Progenitor cell of endocrine pancreas (in vitro differentiated cells): Measurements from ENCODE around the gene C17orf113. TPM values are rescaled to one million over a fixed set of nuclear protein-coding genes. Genes with fewer than 3 reads are reported as not detected.
A peak's percentile ranks its signal among the peaks of the same experiment; 100 is the strongest.

ENCODE experiments used
- DNase-seq: peaks from one replicate; pipeline ENCODE4 v3.0.0; 2021; ENCODE audit warnings: low spot score; ENCODE audit not compliant: unreplicated experiment
- H3K27ac Mint-ChIP-seq: 2 replicates; pipeline ENCODE4 v1.8.0; 2021; ENCODE audit warnings: mild to moderate bottlenecking, moderate library complexity, mixed read lengths
- H3K27me3 Mint-ChIP-seq: 2 replicates; pipeline ENCODE4 v1.8.0; 2021; ENCODE audit warnings: mixed read lengths
- H3K36me3 Mint-ChIP-seq: 2 replicates; pipeline ENCODE4 v1.8.0; 2022; ENCODE audit warnings: mixed read lengths; ENCODE audit not compliant: insufficient read depth
- H3K4me1 Mint-ChIP-seq: 2 replicates; pipeline ENCODE4 v1.8.0; 2021; ENCODE audit warnings: low read depth, mixed read lengths
- H3K4me3 Mint-ChIP-seq: 2 replicates; pipeline ENCODE4 v1.8.0; 2021; ENCODE audit warnings: low read depth, mild to moderate bottlenecking, moderate library complexity, mixed read lengths
- H3K9me3 Mint-ChIP-seq: 2 replicates; pipeline ENCODE4 v1.8.0; 2021; ENCODE audit warnings: low read depth, mixed read lengths
- total RNA-seq: library from RNA; stranded (reverse); gene quantifications from 2 replicates; pipeline ENCODE4 v1.2.1, GENCODE V29; 2021
- TF ChIP-seq, protein P1 (sequence below): fragments of 200-600 bp; sonication (generic); IDR thresholded peaks from one replicate; pipeline ENCODE4 v1.5.0; 2021; ENCODE audit warnings: antibody characterized with exemption, mild to moderate bottlenecking; ENCODE audit not compliant: unreplicated experiment

Gene C17orf113
- total RNA-seq, 1 donor from 2014 or later, result 3.2 TPM

DNA sequence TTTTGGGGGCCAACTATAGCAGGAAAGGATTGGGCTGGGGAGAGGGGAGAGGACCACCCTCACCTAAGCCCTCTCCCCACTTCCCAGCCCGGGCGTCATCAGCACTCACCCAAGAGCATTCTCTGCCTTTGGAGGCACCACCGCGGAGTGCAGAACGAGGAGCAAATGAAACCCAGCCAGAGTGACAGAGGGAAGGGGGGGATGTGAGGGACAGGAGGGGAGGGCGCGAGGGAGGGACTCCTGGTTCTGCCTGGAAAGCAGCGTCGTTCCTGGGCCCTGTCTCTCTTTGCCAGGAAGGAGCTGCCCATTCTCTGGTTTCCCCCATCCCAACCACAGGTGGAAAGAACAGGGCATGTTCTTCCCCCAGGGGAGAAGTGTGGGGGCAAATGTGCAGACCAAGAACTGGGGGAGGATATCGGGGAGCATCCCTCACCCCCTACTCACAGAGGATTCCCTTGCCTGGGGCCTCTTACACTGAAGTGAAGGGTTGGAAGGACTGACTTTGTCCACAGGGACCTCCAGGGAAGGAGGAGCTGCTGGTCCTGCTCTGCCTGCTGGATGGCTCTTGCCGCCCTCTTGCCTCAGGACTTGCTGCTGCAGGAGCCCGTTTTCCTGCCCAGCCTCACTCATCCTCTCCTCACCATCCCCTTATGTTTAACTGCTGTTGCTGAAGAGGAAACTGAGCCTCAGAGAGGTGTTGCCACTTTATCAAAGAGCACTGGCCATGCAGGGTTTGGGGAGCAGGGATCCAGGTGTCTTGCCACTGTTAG, 3.5 kb upstream of the C17orf113 start:
- TF ChIP-seq, protein P1, sequence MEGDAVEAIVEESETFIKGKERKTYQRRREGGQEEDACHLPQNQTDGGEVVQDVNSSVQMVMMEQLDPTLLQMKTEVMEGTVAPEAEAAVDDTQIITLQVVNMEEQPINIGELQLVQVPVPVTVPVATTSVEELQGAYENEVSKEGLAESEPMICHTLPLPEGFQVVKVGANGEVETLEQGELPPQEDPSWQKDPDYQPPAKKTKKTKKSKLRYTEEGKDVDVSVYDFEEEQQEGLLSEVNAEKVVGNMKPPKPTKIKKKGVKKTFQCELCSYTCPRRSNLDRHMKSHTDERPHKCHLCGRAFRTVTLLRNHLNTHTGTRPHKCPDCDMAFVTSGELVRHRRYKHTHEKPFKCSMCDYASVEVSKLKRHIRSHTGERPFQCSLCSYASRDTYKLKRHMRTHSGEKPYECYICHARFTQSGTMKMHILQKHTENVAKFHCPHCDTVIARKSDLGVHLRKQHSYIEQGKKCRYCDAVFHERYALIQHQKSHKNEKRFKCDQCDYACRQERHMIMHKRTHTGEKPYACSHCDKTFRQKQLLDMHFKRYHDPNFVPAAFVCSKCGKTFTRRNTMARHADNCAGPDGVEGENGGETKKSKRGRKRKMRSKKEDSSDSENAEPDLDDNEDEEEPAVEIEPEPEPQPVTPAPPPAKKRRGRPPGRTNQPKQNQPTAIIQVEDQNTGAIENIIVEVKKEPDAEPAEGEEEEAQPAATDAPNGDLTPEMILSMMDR, result no peak
- Mint-ChIP-seq H3K36me3 (no peaks in the 10 kb centered on the region), H3K4me1 (peaks cover 16% of the 10 kb centered on the region), H3K27me3 (peaks cover 47% of the 10 kb centered on the region), H3K9me3 (no peaks in the 10 kb centered on the region), H3K4me3 (peak overlapping the region; percentile 14), H3K27ac (no peak overlapping the region)
- DNase-seq, result no peak

DNA sequence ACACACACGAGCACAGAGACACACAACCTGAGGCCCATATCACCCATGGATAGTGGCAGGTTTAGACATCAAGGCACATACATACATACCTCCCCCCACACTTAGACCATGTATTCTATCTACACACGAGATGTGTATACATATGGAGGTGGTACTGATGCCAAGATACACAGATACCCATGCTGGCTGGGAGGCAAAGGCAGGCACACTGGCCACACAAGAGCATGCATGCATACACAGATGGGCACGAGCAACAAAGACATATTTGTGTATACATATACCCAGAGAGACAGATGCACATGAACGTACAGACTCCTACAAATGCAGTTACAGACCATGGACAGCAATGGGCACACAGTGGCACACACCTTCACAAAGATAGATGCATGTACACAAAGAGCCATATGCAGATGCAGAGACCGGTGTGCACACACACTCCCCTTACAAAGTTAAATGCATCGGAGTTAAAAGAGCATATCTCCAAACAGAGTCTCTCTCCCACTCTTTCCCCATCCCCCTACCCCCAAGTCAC, 2.0 kb upstream of the C17orf113 start:
- H3K9me3 Mint-ChIP-seq, result no peaks in the 10 kb centered on the region
- DNase-seq, result no peak
- H3K36me3 Mint-ChIP-seq, result peaks cover 1% of the 10 kb centered on the region
- peaks cover 16% of the 10 kb centered on the region for H3K4me1 Mint-ChIP-seq
- no peak overlapping the region for H3K4me3 Mint-ChIP-seq
- H3K27me3 Mint-ChIP-seq, result peaks cover 47% of the 10 kb centered on the region
- no peak overlapping the region for H3K27ac Mint-ChIP-seq
- TF ChIP-seq, protein P1, result no peak

DNA sequence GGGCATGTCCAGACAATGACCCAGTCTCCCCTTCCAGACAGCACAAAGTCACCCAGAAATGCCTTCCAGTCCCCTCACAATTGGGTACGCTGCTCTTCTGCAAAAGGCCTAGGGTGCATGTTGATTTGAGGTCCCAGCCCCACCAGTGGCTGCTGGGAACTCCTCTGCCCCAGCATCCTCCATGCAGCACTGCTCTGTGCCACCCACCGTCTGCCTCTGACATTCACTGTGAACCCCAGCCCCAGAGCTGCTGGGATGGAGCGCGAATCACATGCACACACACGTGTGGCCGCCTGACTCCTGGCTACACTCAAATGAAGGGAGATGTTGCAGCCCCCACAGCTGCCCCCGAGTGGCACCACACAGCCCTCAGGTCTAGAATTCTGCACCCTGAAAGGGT, 1.2 kb upstream of the C17orf113 start:
- H3K27me3 Mint-ChIP-seq, result peaks cover 47% of the 10 kb centered on the region
- no peak overlapping the region for H3K27ac Mint-ChIP-seq
- DNase-seq, result no peak
- TF ChIP-seq, protein P1, result no peak
- H3K36me3 Mint-ChIP-seq, result peaks cover 1% of the 10 kb centered on the region
- H3K9me3 Mint-ChIP-seq, result no peaks in the 10 kb centered on the region
- H3K4me1 Mint-ChIP-seq, result peaks cover 16% of the 10 kb centered on the region
- peak overlapping the region; percentile 80 for H3K4me3 Mint-ChIP-seq

DNA sequence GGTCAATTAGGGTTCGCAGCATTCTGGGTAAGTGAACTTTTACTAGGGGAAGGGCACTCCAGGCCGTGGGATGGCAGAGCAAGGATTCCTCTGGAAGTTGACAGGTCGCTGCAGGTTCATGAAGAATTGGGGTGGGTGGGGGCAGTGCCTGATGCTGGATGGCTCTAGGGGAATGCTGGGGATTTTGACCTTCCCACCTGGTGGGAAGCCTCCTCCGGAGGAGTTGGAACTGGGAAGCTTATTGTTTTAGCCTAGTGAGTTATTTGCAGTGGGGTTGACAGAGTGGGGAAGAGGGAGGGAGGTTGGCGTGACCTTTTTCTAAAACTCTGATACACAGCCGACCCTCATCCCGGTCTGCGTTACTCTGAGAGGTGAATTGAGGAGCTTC, 606 bp upstream of the C17orf113 start:
- peaks cover 46% of the 10 kb centered on the region for H3K27me3 Mint-ChIP-seq
- peaks cover 16% of the 10 kb centered on the region for H3K4me1 Mint-ChIP-seq
- no peak overlapping the region for H3K27ac Mint-ChIP-seq
- TF ChIP-seq, protein P1, result no peak
- H3K9me3 Mint-ChIP-seq, result no peaks in the 10 kb centered on the region
- peaks cover 1% of the 10 kb centered on the region for H3K36me3 Mint-ChIP-seq
- H3K4me3 Mint-ChIP-seq, result peak overlapping the region; percentile 80
- no peak for DNase-seq

DNA sequence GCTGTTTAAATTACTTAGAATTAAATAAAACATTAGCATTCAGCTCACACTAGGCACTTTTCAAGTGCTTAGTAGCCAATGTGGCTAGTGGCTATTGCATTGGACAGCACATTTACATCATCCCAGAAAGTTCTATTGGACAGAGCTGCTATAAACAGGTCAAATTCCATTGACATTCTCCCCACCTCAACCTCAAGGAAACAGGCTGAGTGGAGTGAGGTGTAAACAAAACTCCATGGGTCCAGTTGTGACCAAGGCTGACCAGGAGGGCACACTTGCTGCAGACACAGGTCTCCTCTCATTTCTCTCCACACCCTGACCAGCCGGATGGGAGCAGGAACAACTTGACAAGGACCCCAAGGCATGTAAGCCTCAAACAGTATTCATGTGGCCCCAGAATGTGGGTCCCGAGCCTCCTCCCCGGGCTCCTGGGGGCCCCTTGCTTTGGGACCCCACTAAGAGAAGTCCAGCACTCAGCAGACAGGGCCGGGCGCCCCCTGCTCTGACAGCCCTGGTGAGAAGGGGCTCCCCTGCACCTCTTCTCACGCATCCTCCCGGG, 488 bp downstream of the C17orf113 start:
- H3K9me3 Mint-ChIP-seq, result no peaks in the 10 kb centered on the region
- TF ChIP-seq, protein P1, result no peak
- peak overlapping the region; percentile 86 for H3K4me3 Mint-ChIP-seq
- DNase-seq, result no peak
- peak overlapping the region; percentile 90 for H3K27ac Mint-ChIP-seq
- H3K27me3 Mint-ChIP-seq, result peaks cover 36% of the 10 kb centered on the region
- H3K4me1 Mint-ChIP-seq, result peaks cover 14% of the 10 kb centered on the region
- peaks cover 1% of the 10 kb centered on the region for H3K36me3 Mint-ChIP-seq
